Measurements from ENCODE around the gene FRK. TPM values are rescaled to one million over a fixed set of nuclear protein-coding genes. Genes with fewer than 3 reads are reported as not detected.

FRK gene
- total RNA-seq, 2 experiments from 2014 or later, result not detected

DNA sequence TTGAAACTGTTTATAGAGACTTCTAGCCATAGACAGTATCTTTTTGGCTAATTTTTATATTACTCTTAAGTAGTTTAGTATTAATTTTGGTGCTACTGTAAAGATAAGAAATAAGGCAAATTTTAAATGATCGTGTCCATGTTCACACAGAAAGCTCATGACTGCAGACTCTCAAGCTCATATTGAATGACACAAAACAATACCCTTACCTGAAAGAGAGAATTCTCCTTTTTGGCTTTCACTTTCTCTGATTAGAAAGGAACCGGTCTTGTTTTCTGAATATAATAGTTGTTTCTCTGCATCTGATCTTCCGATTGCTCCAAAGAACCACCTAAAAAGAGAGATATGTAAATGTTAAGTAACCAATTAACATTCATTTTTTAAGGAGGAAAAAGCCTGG lies 57.0 kb downstream of the FRK start:
- no peak overlapping the region for H3K27ac ChIP-seq (ENCODE audit: low read depth in 1 of 2, low read length in 2 of 2)
- no peaks in the 10 kb centered on the region for H3K9me3 ChIP-seq (ENCODE audit: control insufficient read depth in 1 of 2, insufficient read depth in 1 of 2, low read length in 2 of 2)
- H3K4me3 Mint-ChIP-seq, result no peak overlapping the region
- H3K27ac Mint-ChIP-seq, result no peak overlapping the region
- H3K36me3 Mint-ChIP-seq (ENCODE audit: low read depth), result no peaks in the 10 kb centered on the region
- peaks cover 8% of the 10 kb centered on the region for H3K27me3 Mint-ChIP-seq
- no peaks in the 10 kb centered on the region for H3K9me3 Mint-ChIP-seq
- CTCF ChIA-PET, result no interaction called here
- intact Hi-C loops (cut with DNase I, micrococcal nuclease), result no loop called here
- TF ChIP-seq, protein P1, sequence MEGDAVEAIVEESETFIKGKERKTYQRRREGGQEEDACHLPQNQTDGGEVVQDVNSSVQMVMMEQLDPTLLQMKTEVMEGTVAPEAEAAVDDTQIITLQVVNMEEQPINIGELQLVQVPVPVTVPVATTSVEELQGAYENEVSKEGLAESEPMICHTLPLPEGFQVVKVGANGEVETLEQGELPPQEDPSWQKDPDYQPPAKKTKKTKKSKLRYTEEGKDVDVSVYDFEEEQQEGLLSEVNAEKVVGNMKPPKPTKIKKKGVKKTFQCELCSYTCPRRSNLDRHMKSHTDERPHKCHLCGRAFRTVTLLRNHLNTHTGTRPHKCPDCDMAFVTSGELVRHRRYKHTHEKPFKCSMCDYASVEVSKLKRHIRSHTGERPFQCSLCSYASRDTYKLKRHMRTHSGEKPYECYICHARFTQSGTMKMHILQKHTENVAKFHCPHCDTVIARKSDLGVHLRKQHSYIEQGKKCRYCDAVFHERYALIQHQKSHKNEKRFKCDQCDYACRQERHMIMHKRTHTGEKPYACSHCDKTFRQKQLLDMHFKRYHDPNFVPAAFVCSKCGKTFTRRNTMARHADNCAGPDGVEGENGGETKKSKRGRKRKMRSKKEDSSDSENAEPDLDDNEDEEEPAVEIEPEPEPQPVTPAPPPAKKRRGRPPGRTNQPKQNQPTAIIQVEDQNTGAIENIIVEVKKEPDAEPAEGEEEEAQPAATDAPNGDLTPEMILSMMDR (IDR thresholded peaks at IDR 0.05), result no peak
- H3K27me3 ChIP-seq (ENCODE audit: control insufficient read depth in 1 of 2, insufficient read depth in 2 of 2, low read length in 2 of 2), result peaks cover 0 to 3% of the 10 kb centered on the region in 2 experiments
- H3K36me3 ChIP-seq (ENCODE audit: insufficient read depth, low read length), result no peaks in the 10 kb centered on the region
- H3K4me1 Mint-ChIP-seq (ENCODE audit: low read depth), result no peaks in the 10 kb centered on the region
- no peaks in the 10 kb centered on the region for H3K4me1 ChIP-seq (ENCODE audit: insufficient read depth, low read length)
- POLR2A ChIA-PET, result no interaction called here
- ATAC-seq (ENCODE audit: poor library complexity) (no peak), DNase-seq (no peak)
- H3K4me3 ChIP-seq (ENCODE audit: low read length), result no peak overlapping the region

DNA sequence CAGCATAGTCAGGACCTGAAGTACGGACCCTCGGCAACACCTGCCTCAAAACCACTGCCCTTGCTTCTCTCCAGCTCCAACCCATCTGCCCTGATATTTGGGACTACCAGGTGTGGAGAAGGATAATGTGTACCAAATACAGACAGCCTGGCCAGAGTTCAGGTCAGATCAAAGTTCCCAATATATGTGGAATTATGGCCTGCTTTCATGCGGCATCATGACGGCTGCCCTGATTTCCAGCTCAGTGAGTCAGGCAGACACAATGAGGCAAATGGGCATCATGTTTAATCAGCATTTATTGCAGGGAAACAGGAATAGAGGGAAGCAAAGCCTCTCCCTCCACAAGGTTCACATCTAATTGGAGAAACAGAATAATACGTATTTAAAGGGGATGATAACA lies 57.9 kb downstream of the FRK start:
- H3K4me1 Mint-ChIP-seq (ENCODE audit: low read depth), result no peaks in the 10 kb centered on the region
- TF ChIP-seq, protein P1 (IDR thresholded peaks at IDR 0.05), result no peak
- H3K27me3 ChIP-seq (ENCODE audit: control insufficient read depth in 1 of 2, insufficient read depth in 2 of 2, low read length in 2 of 2), result peaks cover 0 to 3% of the 10 kb centered on the region in 2 experiments
- no peak overlapping the region for H3K4me3 ChIP-seq (ENCODE audit: low read length)
- intact Hi-C loops (cut with DNase I, micrococcal nuclease), result no loop called here
- DNase-seq (no peak), ATAC-seq (ENCODE audit: poor library complexity) (no peak)
- H3K36me3 ChIP-seq (ENCODE audit: insufficient read depth, low read length), result no peaks in the 10 kb centered on the region
- POLR2A ChIA-PET, result no interaction called here
- no peak overlapping the region for H3K4me3 Mint-ChIP-seq
- H3K27me3 Mint-ChIP-seq, result peaks cover 8% of the 10 kb centered on the region
- no peaks in the 10 kb centered on the region for H3K9me3 ChIP-seq (ENCODE audit: control insufficient read depth in 1 of 2, insufficient read depth in 1 of 2, low read length in 2 of 2)
- H3K4me1 ChIP-seq (ENCODE audit: insufficient read depth, low read length), result no peaks in the 10 kb centered on the region
- no peak overlapping the region for H3K27ac ChIP-seq (ENCODE audit: low read depth in 1 of 2, low read length in 2 of 2)
- CTCF ChIA-PET, result no interaction called here
- H3K36me3 Mint-ChIP-seq (ENCODE audit: low read depth), result no peaks in the 10 kb centered on the region
- no peaks in the 10 kb centered on the region for H3K9me3 Mint-ChIP-seq
- no peak overlapping the region for H3K27ac Mint-ChIP-seq

DNA sequence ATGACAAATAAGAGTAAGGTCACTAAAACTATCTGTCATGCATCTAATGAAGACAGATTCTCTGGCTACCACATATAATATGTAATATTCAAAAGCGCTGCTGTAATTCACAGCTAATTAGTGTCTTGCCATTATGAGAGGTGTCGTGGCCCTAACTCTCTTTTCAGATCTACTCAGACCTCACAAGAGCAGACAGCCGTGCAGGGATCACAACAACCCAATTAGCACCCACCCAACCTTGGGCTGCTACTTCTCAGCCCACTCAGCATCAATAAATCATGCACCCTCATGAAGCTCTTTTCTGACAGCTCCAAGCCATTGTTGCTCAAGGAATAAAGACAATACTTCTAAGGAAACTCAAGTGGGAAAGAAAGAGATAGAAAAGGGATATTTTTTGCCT lies 61.5 kb downstream of the FRK start:
- no peak overlapping the region for H3K27ac Mint-ChIP-seq
- peaks cover 14% of the 10 kb centered on the region for H3K27me3 Mint-ChIP-seq
- TF ChIP-seq, protein P1 (IDR thresholded peaks at IDR 0.05), result no peak
- H3K4me1 Mint-ChIP-seq (ENCODE audit: low read depth), result no peaks in the 10 kb centered on the region
- peaks cover 0 to 3% of the 10 kb centered on the region in 2 experiments for H3K27me3 ChIP-seq (ENCODE audit: control insufficient read depth in 1 of 2, insufficient read depth in 2 of 2, low read length in 2 of 2)
- no peak overlapping the region for H3K4me3 Mint-ChIP-seq
- ChIA-PET POLR2A (no interaction called here), CTCF (no interaction called here)
- H3K27ac ChIP-seq (ENCODE audit: low read depth in 1 of 2, low read length in 2 of 2), result no peak overlapping the region
- H3K36me3 Mint-ChIP-seq (ENCODE audit: low read depth), result no peaks in the 10 kb centered on the region
- no peaks in the 10 kb centered on the region for H3K9me3 Mint-ChIP-seq
- no peaks in the 10 kb centered on the region for H3K9me3 ChIP-seq (ENCODE audit: control insufficient read depth in 1 of 2, insufficient read depth in 1 of 2, low read length in 2 of 2)
- DNase-seq (no peak), ATAC-seq (ENCODE audit: poor library complexity) (no peak)
- no peaks in the 10 kb centered on the region for H3K4me1 ChIP-seq (ENCODE audit: insufficient read depth, low read length)
- no peak overlapping the region for H3K4me3 ChIP-seq (ENCODE audit: low read length)
- intact Hi-C loops (cut with DNase I, micrococcal nuclease), result no loop called here
- H3K36me3 ChIP-seq (ENCODE audit: insufficient read depth, low read length), result no peaks in the 10 kb centered on the region
